Right kidney (tissue), 1 donor: Measurements from ENCODE around the gene KLHL7.
"Not testable (repeated sequence)": the region's sequence is repeated elsewhere in the genome, so short reads cannot be mapped to it uniquely, and the experiment has no call there.

Experiments
- DNase-seq: peaks from one replicate; pipeline ENCODE4 v3.0.0-alpha.2; 2016

Gene KLHL7

GRCh38 chr7:23106057-23106822 lies 655 bp downstream of the KLHL7 start:
- peak; percentile 93 for DNase-seq

DNA sequence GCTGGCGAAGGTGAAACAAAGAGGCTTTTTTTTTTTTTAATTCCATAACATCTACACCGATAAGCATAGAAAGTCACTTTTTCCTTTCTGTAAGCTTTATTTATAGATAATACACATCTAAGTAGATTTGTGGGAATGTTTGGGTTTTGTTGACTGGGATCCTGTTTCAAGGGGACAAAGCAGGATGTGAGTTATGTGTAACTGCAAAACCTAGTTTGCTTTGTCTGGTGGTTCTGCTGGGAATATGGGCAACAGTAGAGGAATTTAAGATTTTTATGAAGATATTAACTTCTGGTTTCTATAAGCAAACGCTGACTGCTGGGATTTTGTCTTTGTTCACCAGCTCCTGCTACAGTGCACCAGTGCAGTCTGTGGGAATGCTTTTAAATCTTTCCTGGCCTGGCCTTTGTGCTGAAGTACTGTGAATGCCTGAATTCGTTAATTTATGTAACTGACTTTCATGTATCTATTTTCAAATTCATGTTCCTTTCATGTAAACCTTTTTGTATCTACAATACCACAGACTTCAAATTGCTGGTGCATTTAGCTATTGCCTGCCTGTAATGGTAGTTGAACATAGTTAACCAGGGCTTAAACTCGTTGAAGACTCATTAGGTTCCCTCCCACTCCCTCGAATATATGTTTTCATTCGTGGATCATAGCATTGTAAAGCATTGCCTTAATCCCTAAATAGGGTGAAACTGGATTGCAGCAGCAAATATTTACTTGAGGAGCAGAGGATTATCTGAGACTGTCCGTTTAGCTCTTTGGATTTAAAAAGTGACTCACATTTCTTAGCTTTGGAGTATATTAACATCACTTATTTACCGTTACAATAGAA lies 1.5 kb downstream of the KLHL7 start:
- DNase-seq, result peak; percentile 51

- DNase-seq, result no peak
Measured at GRCh38 chr7:23107781-23108180, 2.2 kb downstream of the KLHL7 start.

- DNase-seq, result no peak
Measured at GRCh38 chr7:23108995-23109394, 3.4 kb downstream of the KLHL7 start.

DNA sequence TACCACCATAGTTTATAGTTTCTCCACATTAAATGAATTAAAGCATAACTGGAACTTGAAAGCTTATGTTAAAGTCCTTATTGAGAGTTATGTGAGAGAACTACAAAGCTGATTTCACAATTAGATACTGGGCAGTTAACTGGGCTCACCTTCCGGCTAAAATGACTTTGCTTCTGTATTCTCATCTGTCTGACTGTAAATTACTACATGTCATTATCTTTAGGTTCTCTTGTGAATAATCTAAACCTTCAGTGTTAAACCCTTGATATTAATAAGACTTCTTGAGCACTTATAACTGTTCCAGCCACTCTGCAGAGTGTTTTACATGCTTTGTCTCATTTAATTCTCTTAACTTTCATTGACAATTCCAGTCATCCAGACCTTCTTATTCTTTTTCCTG lies 3.9 kb downstream of the KLHL7 start:
- no peak for DNase-seq

DNA sequence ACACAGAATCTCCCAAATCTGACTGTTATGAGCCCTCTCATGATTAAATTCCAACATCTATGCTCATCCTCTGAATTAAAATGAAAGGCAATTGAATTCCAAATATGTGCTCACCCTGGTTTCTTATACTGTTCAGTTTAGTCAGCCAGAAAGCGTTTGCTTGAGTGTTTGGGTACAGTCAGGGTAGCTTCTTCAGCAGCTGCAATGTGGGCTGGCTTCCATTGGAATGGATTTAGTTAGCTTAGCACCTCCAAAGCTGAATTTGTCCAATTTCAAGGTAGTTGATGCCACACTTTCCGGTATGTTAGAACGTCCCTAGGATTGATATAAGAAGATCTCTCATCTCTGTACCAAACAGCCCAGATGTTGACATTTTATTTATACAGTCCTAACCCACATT lies 9.3 kb downstream of the KLHL7 start:
- DNase-seq, result no peak

DNA sequence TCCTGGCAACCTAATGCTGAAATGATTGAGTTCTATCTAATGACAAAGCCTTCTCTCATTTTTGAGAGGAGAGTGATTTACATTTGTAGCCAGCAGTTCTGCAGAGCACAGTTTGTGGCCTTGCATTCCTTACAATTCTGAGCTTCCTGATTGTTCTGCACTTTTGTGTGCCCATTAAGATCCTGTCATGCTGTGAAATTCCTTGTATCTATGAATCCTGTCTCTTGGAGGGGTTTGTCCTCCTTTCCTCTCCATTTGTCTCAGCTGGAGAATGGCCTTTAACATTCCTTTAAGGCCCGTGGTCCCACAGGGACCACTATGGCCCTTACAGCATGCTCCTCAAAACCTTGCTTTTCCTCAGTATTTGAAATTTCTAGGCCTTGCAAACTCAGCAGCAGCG lies 10.4 kb downstream of the KLHL7 start:
- DNase-seq, result no peak

DNA sequence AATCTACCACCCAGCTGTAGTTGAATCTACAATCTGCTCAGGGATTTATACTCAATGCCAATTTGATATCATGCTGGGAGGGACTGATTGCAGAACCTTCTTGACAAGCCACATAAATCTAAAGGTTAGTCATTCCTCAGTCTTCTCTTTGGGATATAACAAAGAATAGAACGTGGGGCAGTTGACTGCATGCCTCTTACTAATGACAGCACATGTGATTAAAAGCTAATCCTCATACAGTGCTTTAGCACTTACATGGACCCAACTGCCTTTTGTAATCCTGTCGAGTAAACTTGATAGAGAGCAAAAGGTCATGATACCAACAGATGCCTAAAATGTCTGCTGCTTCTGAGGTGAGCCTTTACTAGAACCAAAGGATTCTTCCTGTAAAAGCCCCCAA lies 12.3 kb downstream of the KLHL7 start:
- DNase-seq, result no peak

GRCh38 chr7:23120106-23120505 lies 14.5 kb downstream of the KLHL7 start:
- no peak for DNase-seq

GRCh38 chr7:23121165-23121564 lies 15.6 kb downstream of the KLHL7 start:
- DNase-seq, result no peak

- DNase-seq, result no peak
Measured at GRCh38 chr7:23123007-23123406, 17.4 kb downstream of the KLHL7 start.

DNA sequence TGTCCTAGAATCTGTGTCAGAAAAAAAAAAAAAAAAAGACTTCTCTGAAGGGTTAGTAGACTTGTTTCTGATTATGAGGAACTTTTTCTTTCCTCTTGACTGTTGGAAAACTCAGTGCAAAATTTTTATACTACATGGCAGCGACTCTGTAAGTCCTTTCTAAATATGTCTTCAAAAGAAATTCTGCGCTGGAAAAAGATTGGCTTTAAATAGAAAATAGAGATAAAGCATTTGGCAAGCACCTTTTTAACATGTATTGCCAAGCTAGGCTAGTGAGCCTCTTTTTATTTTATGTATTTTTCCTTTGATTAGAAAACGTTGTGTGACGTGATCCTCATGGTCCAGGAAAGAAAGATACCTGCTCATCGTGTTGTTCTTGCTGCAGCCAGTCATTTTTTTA lies 17.9 kb downstream of the KLHL7 start:
- no peak for DNase-seq

- no peak for DNase-seq
Measured at GRCh38 chr7:23129036-23129435, 23.5 kb downstream of the KLHL7 start.

GRCh38 chr7:23131799-23132198 lies 26.2 kb downstream of the KLHL7 start:
- DNase-seq, result not testable (repeated sequence)

GRCh38 chr7:23133797-23134196 lies 28.2 kb downstream of the KLHL7 start:
- no peak for DNase-seq

DNA sequence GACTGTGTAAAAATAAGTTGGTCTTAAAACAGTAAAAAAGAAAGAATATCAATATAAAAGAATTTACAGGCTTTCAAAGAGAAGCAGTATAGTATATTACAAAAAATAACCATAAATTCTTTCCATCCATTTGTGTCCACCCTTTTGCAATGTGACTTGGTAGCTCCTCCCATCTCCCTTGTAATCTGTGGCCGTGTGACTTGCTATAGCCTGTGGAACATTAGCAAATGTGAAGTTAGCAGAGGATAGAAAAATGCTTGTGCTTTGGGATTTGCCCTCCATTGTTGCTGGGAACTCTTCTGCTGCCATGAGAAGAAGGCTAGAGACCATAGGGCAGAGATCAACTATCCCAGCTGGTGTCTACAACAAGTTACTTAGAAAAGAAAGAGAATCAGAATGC lies 30.2 kb downstream of the KLHL7 start:
- no peak for DNase-seq

GRCh38 chr7:23136216-23136615 lies 30.6 kb downstream of the KLHL7 start:
- no peak for DNase-seq

DNA sequence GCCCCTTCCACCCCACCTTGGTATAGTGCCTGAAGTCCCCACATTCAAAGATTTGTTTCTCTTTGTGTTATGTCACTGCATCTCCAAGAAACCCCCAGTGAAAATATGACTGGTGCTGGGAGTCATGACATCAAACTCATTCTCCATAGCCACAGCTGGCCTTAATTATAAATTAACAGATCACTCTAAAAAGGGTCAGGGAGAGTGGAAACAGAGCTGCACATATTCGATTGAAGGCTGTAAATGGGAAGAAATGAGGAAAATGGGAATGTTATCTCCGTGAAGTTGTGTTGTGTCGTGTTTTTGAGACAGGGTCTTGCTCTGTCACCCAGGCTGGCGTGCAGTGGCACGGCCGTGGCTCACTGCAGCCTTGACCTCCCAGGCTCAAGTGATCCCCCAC lies 52.1 kb downstream of the KLHL7 start:
- DNase-seq, result no peak

DNA sequence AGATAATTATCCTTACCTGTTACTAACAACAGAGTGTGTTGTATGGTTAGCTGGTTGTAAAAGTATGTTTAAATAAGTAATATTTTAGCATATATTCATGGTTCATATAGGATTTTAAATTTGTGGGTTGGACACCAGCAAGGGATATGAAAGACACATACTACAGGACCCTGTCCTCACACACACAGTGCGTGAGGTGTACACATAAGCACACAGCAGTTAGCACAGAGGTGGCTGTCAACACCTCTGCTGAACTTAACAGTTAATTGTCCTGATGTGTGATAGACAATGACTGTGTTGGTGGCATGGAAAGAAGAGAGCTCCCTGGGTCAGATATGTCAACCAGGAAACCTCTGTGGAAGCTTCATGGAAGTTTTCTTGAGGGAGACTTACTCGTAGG lies 53.0 kb downstream of the KLHL7 start:
- no peak for DNase-seq

DNA sequence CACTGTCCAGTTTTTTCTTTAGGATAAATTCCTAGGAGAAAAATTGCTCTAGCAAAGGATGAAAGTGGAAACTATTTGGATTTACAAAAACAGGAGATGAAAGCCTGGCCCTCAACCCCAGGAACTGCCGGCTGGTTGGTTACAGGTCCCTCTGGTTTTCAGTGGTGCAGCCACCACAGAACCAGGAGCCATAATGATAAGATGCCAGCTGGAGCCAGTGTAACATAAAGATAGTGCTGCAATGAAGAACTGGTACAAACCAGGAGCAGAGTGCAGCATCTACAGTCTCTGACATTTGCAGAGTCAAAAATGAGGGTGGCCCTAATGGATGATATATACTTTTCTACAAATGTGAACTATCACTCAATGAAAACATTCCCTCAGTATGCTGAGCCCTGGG lies 55.9 kb downstream of the KLHL7 start:
- no peak for DNase-seq

- DNase-seq, result no peak
Measured at GRCh38 chr7:23164846-23165245, 59.3 kb downstream of the KLHL7 start.

- no peak for DNase-seq
Measured at GRCh38 chr7:23165316-23165715, 59.7 kb downstream of the KLHL7 start.

DNA sequence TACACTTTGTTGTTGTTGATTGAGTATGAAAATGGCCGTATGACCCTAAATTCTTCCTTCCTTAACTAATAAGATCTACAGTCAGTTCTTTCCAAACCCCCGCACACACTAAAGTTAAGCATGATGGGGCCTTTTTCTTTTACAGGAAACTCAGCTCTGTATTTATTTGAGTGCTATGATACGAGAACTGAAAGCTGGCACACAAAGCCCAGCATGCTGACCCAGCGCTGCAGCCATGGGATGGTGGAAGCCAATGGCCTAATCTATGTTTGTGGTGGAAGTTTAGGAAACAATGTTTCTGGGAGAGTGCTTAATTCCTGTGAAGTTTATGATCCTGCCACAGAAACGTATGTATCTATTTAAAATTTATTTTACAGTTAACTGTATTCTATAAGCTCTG lies 62.1 kb downstream of the KLHL7 start:
- DNase-seq, result no peak
